Astrocyte (in vitro differentiated cells and primary cell): ENCODE results near the gene RICTOR.

Source experiments
- EZH2 ChIP-seq: IDR thresholded peaks from 2 replicates; pipeline ENCODE4 v1.6.1; 2012; ENCODE audit warnings: mild to moderate bottlenecking, low read length, inconsistent platforms; ENCODE audit not compliant: insufficient read depth
- TF ChIP-seq, protein P1 (sequence below): IDR thresholded peaks from 2 replicates; pipeline ENCODE4 v1.5.1; 2011; ENCODE audit warnings: low read depth, mild to moderate bottlenecking, inconsistent platforms, low read length, moderate library complexity; ENCODE audit not compliant: insufficient read depth

DNA sequence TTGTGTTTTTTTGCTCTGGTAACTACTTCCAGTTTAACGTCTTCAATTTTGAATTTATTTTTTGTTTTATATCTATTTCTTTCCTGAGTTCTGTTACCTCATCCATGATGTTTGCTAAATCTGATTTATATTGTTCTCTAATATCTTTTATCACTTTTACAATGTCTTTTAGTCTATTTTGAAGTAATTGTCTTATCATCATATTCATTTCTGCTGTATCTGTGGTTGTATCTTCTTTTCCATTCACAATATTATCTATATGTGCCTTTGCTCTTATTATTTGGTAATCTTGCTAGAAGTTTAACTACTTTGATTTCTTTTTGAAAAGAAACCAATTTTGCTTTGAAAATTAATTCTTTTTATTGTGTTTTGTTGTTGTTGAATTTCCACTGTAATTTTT is 184.8 kb downstream of the RICTOR start:
- TF ChIP-seq, protein P1, sequence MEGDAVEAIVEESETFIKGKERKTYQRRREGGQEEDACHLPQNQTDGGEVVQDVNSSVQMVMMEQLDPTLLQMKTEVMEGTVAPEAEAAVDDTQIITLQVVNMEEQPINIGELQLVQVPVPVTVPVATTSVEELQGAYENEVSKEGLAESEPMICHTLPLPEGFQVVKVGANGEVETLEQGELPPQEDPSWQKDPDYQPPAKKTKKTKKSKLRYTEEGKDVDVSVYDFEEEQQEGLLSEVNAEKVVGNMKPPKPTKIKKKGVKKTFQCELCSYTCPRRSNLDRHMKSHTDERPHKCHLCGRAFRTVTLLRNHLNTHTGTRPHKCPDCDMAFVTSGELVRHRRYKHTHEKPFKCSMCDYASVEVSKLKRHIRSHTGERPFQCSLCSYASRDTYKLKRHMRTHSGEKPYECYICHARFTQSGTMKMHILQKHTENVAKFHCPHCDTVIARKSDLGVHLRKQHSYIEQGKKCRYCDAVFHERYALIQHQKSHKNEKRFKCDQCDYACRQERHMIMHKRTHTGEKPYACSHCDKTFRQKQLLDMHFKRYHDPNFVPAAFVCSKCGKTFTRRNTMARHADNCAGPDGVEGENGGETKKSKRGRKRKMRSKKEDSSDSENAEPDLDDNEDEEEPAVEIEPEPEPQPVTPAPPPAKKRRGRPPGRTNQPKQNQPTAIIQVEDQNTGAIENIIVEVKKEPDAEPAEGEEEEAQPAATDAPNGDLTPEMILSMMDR: no peak
- no peak for TF ChIP-seq EZH2
